ENCODE measurements around the gene TUFM.
"Not testable (repeated sequence)": the region's sequence is repeated elsewhere in the genome, so short reads cannot be mapped to it uniquely, and the experiment has no call there.

Gene TUFM

GRCh38 chr16:28875134-28876018 is 29.2 kb upstream of the TUFM start:
- DNase-seq = no peak

- no peak for DNase-seq
These were observed 28.3 kb upstream of the TUFM start for GRCh38 chr16:28874406-28874805.

- DNase-seq = peak; percentile 46
These were observed 27.5 kb upstream of the TUFM start for GRCh38 chr16:28873543-28874201.

GRCh38 chr16:28872952-28873351 is 26.8 kb upstream of the TUFM start:
- DNase-seq = no peak

GRCh38 chr16:28869201-28869600 is 23.1 kb upstream of the TUFM start:
- DNase-seq = no peak

- not testable (repeated sequence) for DNase-seq
These were observed 21.5 kb upstream of the TUFM start for GRCh38 chr16:28867646-28868045.

- DNase-seq = no peak
These were observed 21.1 kb upstream of the TUFM start for GRCh38 chr16:28867241-28867640.

- DNase-seq = no peak
These were observed 20.3 kb upstream of the TUFM start for GRCh38 chr16:28866454-28866804.

- no peak for DNase-seq
These were observed 19.7 kb upstream of the TUFM start for GRCh38 chr16:28865722-28866453.

GRCh38 chr16:28865001-28865688 is 19.0 kb upstream of the TUFM start:
- no peak for DNase-seq

GRCh38 chr16:28863929-28864793 is 18.0 kb upstream of the TUFM start:
- DNase-seq = peak; percentile 25

- DNase-seq = no peak
These were observed 13.2 kb upstream of the TUFM start for GRCh38 chr16:28859326-28859725.

GRCh38 chr16:28858421-28858820 is 12.3 kb upstream of the TUFM start:
- no peak for DNase-seq

- peak; percentile 48 for DNase-seq
These were observed 755 bp upstream of the TUFM start for GRCh38 chr16:28846933-28847273.

- no peak for DNase-seq
These were observed 428 bp downstream of the TUFM start for GRCh38 chr16:28845761-28846079.

- peak; percentile 55 for DNase-seq
These were observed 855 bp downstream of the TUFM start for GRCh38 chr16:28845293-28845692.

GRCh38 chr16:28844226-28844885 is 1.8 kb downstream of the TUFM start:
- no peak for DNase-seq

- no peak for DNase-seq
These were observed 2.4 kb downstream of the TUFM start for GRCh38 chr16:28843766-28844165.

- DNase-seq = no peak
These were observed 3.5 kb downstream of the TUFM start for GRCh38 chr16:28842696-28843095.

GRCh38 chr16:28839899-28840298 is 6.2 kb downstream of the TUFM start:
- DNase-seq = no peak

- DNase-seq = no peak
These were observed 7.0 kb downstream of the TUFM start for GRCh38 chr16:28839004-28839639.
